IPS-20b (cell line): ENCODE measurements around the gene LTBP1.
"Not testable (repeated sequence)": the region's sequence is repeated elsewhere in the genome, so short reads cannot be mapped to it uniquely, and the experiment has no call there.

Experiments
- H3K27ac ChIP-seq: one replicate; pipeline ENCODE4 v1.5.1; 2013; ENCODE audit warnings: low read length
- H3K27me3 ChIP-seq: 2 replicates; pipeline ENCODE4 v1.6.1; 2013; ENCODE audit warnings: mild to moderate bottlenecking, low read length, inconsistent platforms; ENCODE audit not compliant: insufficient read depth
- H3K36me3 ChIP-seq: 2 replicates; pipeline ENCODE4 v1.6.1; 2013; ENCODE audit warnings: low read depth, mild to moderate bottlenecking, inconsistent platforms, low read length, moderate library complexity; ENCODE audit not compliant: insufficient read depth
- H3K4me1 ChIP-seq: 2 replicates; pipeline ENCODE4 v1.6.1; 2013; ENCODE audit warnings: mild to moderate bottlenecking, control low read depth, inconsistent platforms, low read length, moderate library complexity; ENCODE audit not compliant: insufficient read depth
- H3K4me3 ChIP-seq: 2 replicates; pipeline ENCODE4 v1.5.1; 2013; ENCODE audit warnings: mild to moderate bottlenecking, low read length, inconsistent platforms
- H3K9ac ChIP-seq: 2 replicates; pipeline ENCODE4 v1.6.1; 2013; ENCODE audit warnings: low read depth, mild to moderate bottlenecking, inconsistent platforms, low read length, moderate library complexity
- H3K9me3 ChIP-seq: 2 replicates; pipeline ENCODE4 v1.6.1; 2013; ENCODE audit warnings: mild to moderate bottlenecking, low read depth, low read length, inconsistent platforms; ENCODE audit not compliant: insufficient read depth

LTBP1 gene

GRCh38 chr2:33142810-33143209 lies 196.1 kb downstream of the LTBP1 start:
- Histone ChIP-seq H3K4me3 (no peak overlapping the region), H3K4me1 (peaks cover 4% of the 10 kb centered on the region; the same call in 1 of the 2 replicates), H3K27me3 (no peaks in the 10 kb centered on the region), H3K9me3 (no peaks in the 10 kb centered on the region), H3K27ac (no peak overlapping the region), H3K9ac (no peak overlapping the region), H3K36me3 (no peaks in the 10 kb centered on the region)

GRCh38 chr2:33144243-33144642 lies 197.5 kb downstream of the LTBP1 start:
- no peaks in the 10 kb centered on the region for H3K9me3 ChIP-seq
- H3K27me3 ChIP-seq: no peaks in the 10 kb centered on the region
- no peak overlapping the region for H3K9ac ChIP-seq
- H3K4me3 ChIP-seq: no peak overlapping the region
- no peak overlapping the region for H3K27ac ChIP-seq
- H3K4me1 ChIP-seq: 0 out of 2 replicates have a peak, but pooled peaks cover 4% of the 10 kb centered on the region
- no peaks in the 10 kb centered on the region for H3K36me3 ChIP-seq

GRCh38 chr2:33145459-33145858 lies 198.7 kb downstream of the LTBP1 start:
- Histone ChIP-seq H3K36me3 (no peaks in the 10 kb centered on the region), H3K4me1 (0 out of 2 replicates have a peak, but pooled peaks cover 4% of the 10 kb centered on the region), H3K9ac (no peak overlapping the region), H3K27me3 (no peaks in the 10 kb centered on the region), H3K4me3 (no peak overlapping the region), H3K27ac (no peak overlapping the region), H3K9me3 (no peaks in the 10 kb centered on the region)

GRCh38 chr2:33146102-33146501 lies 199.3 kb downstream of the LTBP1 start:
- Histone ChIP-seq H3K9me3 (no peaks in the 10 kb centered on the region), H3K36me3 (no peaks in the 10 kb centered on the region), H3K4me3 (no peak overlapping the region), H3K4me1 (0 out of 2 replicates have a peak, but pooled peaks cover 4% of the 10 kb centered on the region), H3K9ac (no peak overlapping the region), H3K27me3 (no peaks in the 10 kb centered on the region), H3K27ac (no peak overlapping the region)

GRCh38 chr2:33153008-33153407 lies 206.3 kb downstream of the LTBP1 start:
- H3K9ac ChIP-seq: no peak overlapping the region
- no peak overlapping the region for H3K4me3 ChIP-seq
- no peak overlapping the region for H3K27ac ChIP-seq
- no peaks in the 10 kb centered on the region for H3K27me3 ChIP-seq
- no peaks in the 10 kb centered on the region for H3K4me1 ChIP-seq
- H3K36me3 ChIP-seq: no peaks in the 10 kb centered on the region
- no peaks in the 10 kb centered on the region for H3K9me3 ChIP-seq

DNA sequence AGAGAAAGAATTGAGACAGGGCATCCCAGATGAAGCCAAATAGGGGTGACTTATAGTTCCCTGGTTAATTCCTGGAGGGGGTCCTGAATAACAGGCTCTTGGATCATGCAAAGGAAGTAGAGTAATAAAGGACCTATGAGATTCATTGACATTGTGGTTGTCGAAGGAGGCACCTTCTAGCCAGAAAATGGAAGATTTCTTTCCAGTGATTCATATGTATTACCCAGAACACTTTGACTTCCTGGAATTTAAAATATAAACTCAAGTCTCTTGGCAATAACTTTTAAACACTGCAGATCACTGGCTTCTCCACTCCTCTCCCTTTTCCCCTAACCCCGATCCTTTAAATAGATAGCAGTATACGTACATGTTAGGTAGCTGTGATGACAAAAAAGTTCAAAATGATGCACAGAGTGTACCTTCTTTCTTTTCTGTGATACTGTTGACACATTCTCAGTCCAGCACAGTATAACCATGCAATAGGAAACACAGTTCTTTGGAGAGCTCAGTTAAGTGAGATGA lies 211.8 kb downstream of the LTBP1 start:
- no peaks in the 10 kb centered on the region for H3K4me1 ChIP-seq
- H3K27me3 ChIP-seq: no peaks in the 10 kb centered on the region
- H3K9me3 ChIP-seq: no peaks in the 10 kb centered on the region
- H3K9ac ChIP-seq: no peak overlapping the region
- no peak overlapping the region for H3K27ac ChIP-seq
- H3K36me3 ChIP-seq: no peaks in the 10 kb centered on the region
- H3K4me3 ChIP-seq: no peak overlapping the region

DNA sequence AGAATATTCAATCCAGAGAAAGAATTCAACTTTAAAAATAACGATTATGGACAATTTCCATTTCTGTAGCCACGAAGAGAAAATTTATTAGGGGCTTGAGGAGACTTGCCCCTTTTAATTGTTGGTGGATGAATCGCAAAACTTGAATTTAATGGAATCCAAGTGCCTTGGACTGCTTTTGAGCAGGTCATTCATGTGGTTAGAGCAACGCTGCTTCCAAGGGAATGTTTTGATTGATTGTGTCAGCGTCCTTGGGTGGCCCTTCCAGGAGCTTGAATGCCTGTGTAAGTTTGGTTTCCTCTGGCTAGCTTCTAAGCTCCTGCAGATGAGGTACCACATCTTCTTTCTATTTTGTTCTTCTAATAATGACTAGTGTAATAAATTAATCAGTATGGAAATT lies 213.4 kb downstream of the LTBP1 start:
- Histone ChIP-seq H3K9ac (no peak overlapping the region), H3K36me3 (no peaks in the 10 kb centered on the region), H3K27me3 (no peaks in the 10 kb centered on the region), H3K27ac (no peak overlapping the region), H3K4me3 (no peak overlapping the region), H3K4me1 (no peaks in the 10 kb centered on the region), H3K9me3 (no peaks in the 10 kb centered on the region)

DNA sequence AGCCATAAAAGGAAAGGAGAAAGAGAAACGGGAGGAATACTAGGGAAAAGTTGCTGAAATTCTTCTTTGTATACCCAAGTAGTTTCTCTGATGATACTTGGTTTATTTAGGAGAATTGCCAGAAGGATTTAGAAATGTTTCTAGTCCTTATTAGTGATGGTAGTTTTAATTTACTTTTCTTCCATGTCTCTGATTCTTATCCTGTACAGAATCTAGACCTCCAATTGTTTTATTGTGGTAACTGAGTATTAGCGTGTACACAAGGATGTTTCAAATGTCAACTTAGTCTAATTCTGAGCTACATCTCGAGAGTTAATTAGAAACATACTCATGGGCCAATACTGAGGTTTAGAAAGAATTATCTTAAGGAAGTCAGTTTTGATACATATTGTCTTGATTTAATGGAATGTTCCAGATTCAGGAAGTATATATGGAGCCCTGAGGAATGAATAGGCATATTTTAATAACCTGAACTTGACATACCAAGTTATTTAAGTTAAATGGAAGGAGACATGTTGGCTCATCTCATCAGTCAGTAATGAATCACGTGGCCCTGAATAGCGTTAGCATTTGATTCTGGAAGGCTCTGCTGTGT lies 219.6 kb downstream of the LTBP1 start:
- H3K27me3 ChIP-seq: no peaks in the 10 kb centered on the region
- H3K9me3 ChIP-seq: no peaks in the 10 kb centered on the region
- H3K36me3 ChIP-seq: no peaks in the 10 kb centered on the region
- peaks cover 6% of the 10 kb centered on the region; the same call in 1 of the 2 replicates for H3K4me1 ChIP-seq
- no peak overlapping the region for H3K27ac ChIP-seq
- no peak overlapping the region for H3K9ac ChIP-seq
- no peak overlapping the region for H3K4me3 ChIP-seq

- Histone ChIP-seq H3K4me1 (peaks cover 6% of the 10 kb centered on the region; the same call in 1 of the 2 replicates), H3K9ac (no peak overlapping the region), H3K4me3 (no peak overlapping the region), H3K36me3 (no peaks in the 10 kb centered on the region), H3K27me3 (no peaks in the 10 kb centered on the region), H3K9me3 (no peaks in the 10 kb centered on the region), H3K27ac (no peak overlapping the region)
Measured at GRCh38 chr2:33167622-33168245, 221.0 kb downstream of the LTBP1 start.

GRCh38 chr2:33168425-33168824 lies 221.7 kb downstream of the LTBP1 start:
- Histone ChIP-seq H3K4me1 (peaks cover 6% of the 10 kb centered on the region; the same call in 1 of the 2 replicates), H3K9ac (no peak overlapping the region), H3K9me3 (no peaks in the 10 kb centered on the region), H3K36me3 (no peaks in the 10 kb centered on the region), H3K27ac (no peak overlapping the region), H3K4me3 (no peak overlapping the region), H3K27me3 (no peaks in the 10 kb centered on the region)

- H3K4me3 ChIP-seq: no peak overlapping the region
- peaks cover 6% of the 10 kb centered on the region; the same call in 1 of the 2 replicates for H3K4me1 ChIP-seq
- H3K9me3 ChIP-seq: no peaks in the 10 kb centered on the region
- no peaks in the 10 kb centered on the region for H3K36me3 ChIP-seq
- H3K9ac ChIP-seq: no peak overlapping the region
- H3K27me3 ChIP-seq: no peaks in the 10 kb centered on the region
- H3K27ac ChIP-seq: no peak overlapping the region
Measured at GRCh38 chr2:33168922-33169321, 222.2 kb downstream of the LTBP1 start.

GRCh38 chr2:33170251-33170650 lies 223.5 kb downstream of the LTBP1 start:
- not testable (repeated sequence) for H3K27me3 ChIP-seq, H3K9ac ChIP-seq, H3K9me3 ChIP-seq, H3K4me1 ChIP-seq, H3K36me3 ChIP-seq, H3K27ac ChIP-seq, H3K4me3 ChIP-seq
